PC-9 (cell line): ENCODE results near the gene MED13L. TPM values are rescaled to one million over a fixed set of nuclear protein-coding genes. Genes with fewer than 3 reads are reported as not detected.

Experiments
- BruUV-seq: library from RNA; stranded (reverse); fragments of 400-500 nt; replicated peaks from 2 replicates; lab custom pipeline; 2021; lab: Mats Ljungman, UMichigan
- CTCF ChIA-PET: fragments of 300-600 bp; sonication (Branson Sonifier 250); formaldehyde crosslinking; loops from one replicate; lab custom pipeline; 2022; ENCODE audit warnings: antibody characterized with exemption; lab: Charles Lee
- POLR2A ChIA-PET: fragments of 300-600 bp; sonication (Branson Sonifier 250); formaldehyde crosslinking; loops from one replicate; lab custom pipeline; 2022; ENCODE audit warnings: antibody characterized with exemption; ENCODE audit not compliant: unreplicated experiment; lab: Charles Lee
- DNase-seq, 2 experiments: peaks; one replicate each; pipeline versions ENCODE4 v3.0.0 to v3.0.0-alpha.2; 2015 to 2022; ENCODE audit warnings: mixed read lengths in 1 of 2
- H2AFZ ChIP-seq: fragments of 200-600 bp; sonication (generic); 2 replicates; pipeline ENCODE4 v1.8.1; 2017; ENCODE audit warnings: antibody characterized with exemption
- H3F3A ChIP-seq: fragments of 200-600 bp; sonication (generic); 2 replicates; pipeline ENCODE4 v1.8.1; 2017; ENCODE audit warnings: antibody characterized with exemption, mild to moderate bottlenecking, low read depth; ENCODE audit not compliant: insufficient read depth
- H3K27ac ChIP-seq: fragments of 200-600 bp; sonication (generic); 2 replicates; pipeline ENCODE4 v1.6.1; 2016; ENCODE audit warnings: mixed run types
- H3K27me3 ChIP-seq: fragments of 200-600 bp; sonication (generic); 2 replicates; pipeline ENCODE4 v1.6.1; 2016; ENCODE audit warnings: low read depth, mixed run types; ENCODE audit not compliant: insufficient read depth
- H3K36me3 ChIP-seq: fragments of 200-600 bp; sonication (generic); 2 replicates; pipeline ENCODE4 v1.6.1; 2016; ENCODE audit warnings: low read depth, mixed run types
- H3K4me1 ChIP-seq: fragments of 200-600 bp; sonication (generic); replicated peaks from 2 replicates; pipeline ENCODE4 v1.6.1; 2016; ENCODE audit warnings: mixed run types; ENCODE audit not compliant: insufficient read depth
- H3K4me2 ChIP-seq: fragments of 200-600 bp; sonication (generic); 2 replicates; pipeline ENCODE4 v1.6.1; 2017; ENCODE audit warnings: mixed run types
- H3K4me3 ChIP-seq: fragments of 200-600 bp; sonication (generic); 2 replicates; pipeline ENCODE4 v1.6.1; 2016; ENCODE audit warnings: mixed run types
- H3K79me2 ChIP-seq: fragments of 200-600 bp; sonication (generic); 2 replicates; pipeline ENCODE4 v1.6.1; 2017; ENCODE audit warnings: low read depth, mixed run types
- H3K9me2 ChIP-seq: fragments of 200-600 bp; sonication (generic); 2 replicates; pipeline ENCODE4 v1.8.1; 2017; ENCODE audit warnings: mild to moderate bottlenecking; ENCODE audit not compliant: insufficient read depth
- H3K9me3 ChIP-seq: fragments of 200-600 bp; sonication (generic); 2 replicates; pipeline ENCODE4 v1.8.1; 2016; ENCODE audit warnings: low read depth; ENCODE audit not compliant: insufficient read depth
- H4K20me1 ChIP-seq: fragments of 200-600 bp; sonication (generic); 2 replicates; pipeline ENCODE4 v1.8.1; 2017; ENCODE audit not compliant: insufficient read depth
- CTCF ChIP-seq: fragments of 200-600 bp; sonication (generic); conservative IDR thresholded peaks from 2 replicates; pipeline ENCODE4 v1.6.1; 2017; ENCODE audit warnings: mixed run types, antibody characterized with exemption, mild to moderate bottlenecking, moderate library complexity
- EZH2 ChIP-seq: fragments of 200-600 bp; sonication (generic); IDR thresholded peaks from 2 replicates; pipeline ENCODE4 v1.8.0; 2017; ENCODE audit warnings: antibody characterized with exemption, low read depth
- intact Hi-C: fragments of 100-400 bp; cut with micrococcal nuclease; formaldehyde crosslinking; loops from one replicate; pipeline ENCODE4 v1.10.0; 2022; ENCODE audit not compliant: unreplicated experiment
- total RNA-seq: library from RNA; stranded (reverse); gene quantifications from 2 replicates; pipeline ENCODE4 v1.2.3, GENCODE V29; 2021

Gene MED13L
- total RNA-seq, 1 experiment from 2014 or later: 89.5 TPM

GRCh38 chr12:116248433-116248832 is 29.1 kb downstream of the MED13L start:
- DNase-seq: no peak
- Histone ChIP-seq H3K4me1 (0 out of 2 replicates have a peak, but pooled peaks cover 8% of the 10 kb centered on the region), H2AFZ (no peak overlapping the region), H3K79me2 (peaks cover 95% of the 10 kb centered on the region), H3K4me3 (no peak overlapping the region), H3K36me3 (peaks cover 3% of the 10 kb centered on the region; the same call in 1 of the 2 replicates), H4K20me1 (peaks cover 25% of the 10 kb centered on the region), H3K27ac (no peak overlapping the region), H3K9me3 (peaks cover 12% of the 10 kb centered on the region), H3K9me2 (no peaks in the 10 kb centered on the region), H3K4me2 (no peak overlapping the region), H3F3A (peaks cover 8% of the 10 kb centered on the region), H3K27me3 (no peaks in the 10 kb centered on the region)
- ChIA-PET POLR2A (interaction anchor here (0.6 kb wide), 1 partner anchor 30 kb away, joined by 4 read pairs; no protein-coding TSS in a partner anchor), CTCF (no interaction called here)
- no TSS peak for BruUV-seq
- TF ChIP-seq EZH2 (no peak), CTCF (no peak)
- intact Hi-C loops: no loop called here

GRCh38 chr12:116247377-116247776 is 30.1 kb downstream of the MED13L start:
- H4K20me1 ChIP-seq: peaks cover 35% of the 10 kb centered on the region

GRCh38 chr12:116246490-116247179 is 30.9 kb downstream of the MED13L start:
- Histone ChIP-seq H3K9me3 (peaks cover 8% of the 10 kb centered on the region), H3K4me2 (no peak overlapping the region), H3K27me3 (no peaks in the 10 kb centered on the region), H3K36me3 (peaks cover 3% of the 10 kb centered on the region; the same call in 1 of the 2 replicates), H2AFZ (no peak overlapping the region), H3K79me2 (peaks cover 95% of the 10 kb centered on the region), H3K27ac (no peak overlapping the region), H3K4me1 (peaks cover 8% of the 10 kb centered on the region; the same call in 1 of the 2 replicates), H4K20me1 (peaks cover 36% of the 10 kb centered on the region), H3F3A (peaks cover 22% of the 10 kb centered on the region), H3K9me2 (no peaks in the 10 kb centered on the region), H3K4me3 (no peak overlapping the region)
- BruUV-seq: no TSS peak
- no peak for DNase-seq
- POLR2A ChIA-PET: no interaction called here
- CTCF ChIA-PET: interaction anchor here (0.6 kb wide), 1 partner anchor 468 kb away, joined by 4 read pairs; no protein-coding TSS in a partner anchor
- no peak for TF ChIP-seq CTCF
- no peak for TF ChIP-seq EZH2
- intact Hi-C loops: no loop called here

More at GRCh38 chr12:116247377-116247776, 30.1 kb downstream of the MED13L start:
- BruUV-seq: no TSS peak
- Histone ChIP-seq H3K27me3 (no peaks in the 10 kb centered on the region), H3K9me3 (peaks cover 12% of the 10 kb centered on the region), H3F3A (peaks cover 16% of the 10 kb centered on the region), H3K36me3 (peaks cover 3% of the 10 kb centered on the region; the same call in 1 of the 2 replicates), H2AFZ (no peak overlapping the region), H3K4me3 (no peak overlapping the region), H3K4me1 (0 out of 2 replicates have a peak, but pooled peaks cover 8% of the 10 kb centered on the region), H3K79me2 (peaks cover 95% of the 10 kb centered on the region), H3K27ac (no peak overlapping the region), H3K9me2 (no peaks in the 10 kb centered on the region), H3K4me2 (no peak overlapping the region)
- DNase-seq: no peak
- ChIA-PET POLR2A (interaction anchor here (0.6 kb wide), 1 partner anchor 20 kb away, joined by 8 read pairs; no protein-coding TSS in a partner anchor), CTCF (no interaction called here)
- intact Hi-C loops: no loop called here
- TF ChIP-seq CTCF (no peak), EZH2 (no peak)
